Measurements from ENCODE around the gene SAMD11. TPM values are rescaled to one million over a fixed set of nuclear protein-coding genes. Genes with fewer than 3 reads are reported as not detected.

Gene SAMD11
- total and polyA plus RNA-seq, 2 of the 13 experiments (the other 11 are each of a cell fraction or from before 2014, with no cell fraction given), result 0.11 TPM; not detected in 1

- TF ChIP-seq, protein P1, sequence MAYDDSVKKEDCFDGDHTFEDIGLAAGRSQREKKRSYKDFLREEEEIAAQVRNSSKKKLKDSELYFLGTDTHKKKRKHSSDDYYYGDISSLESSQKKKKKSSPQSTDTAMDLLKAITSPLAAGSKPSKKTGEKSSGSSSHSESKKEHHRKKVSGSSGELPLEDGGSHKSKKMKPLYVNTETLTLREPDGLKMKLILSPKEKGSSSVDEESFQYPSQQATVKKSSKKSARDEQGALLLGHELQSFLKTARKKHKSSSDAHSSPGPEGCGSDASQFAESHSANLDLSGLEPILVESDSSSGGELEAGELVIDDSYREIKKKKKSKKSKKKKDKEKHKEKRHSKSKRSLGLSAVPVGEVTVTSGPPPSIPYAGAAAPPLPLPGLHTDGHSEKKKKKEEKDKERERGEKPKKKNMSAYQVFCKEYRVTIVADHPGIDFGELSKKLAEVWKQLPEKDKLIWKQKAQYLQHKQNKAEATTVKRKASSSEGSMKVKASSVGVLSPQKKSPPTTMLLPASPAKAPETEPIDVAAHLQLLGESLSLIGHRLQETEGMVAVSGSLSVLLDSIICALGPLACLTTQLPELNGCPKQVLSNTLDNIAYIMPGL (CRISPR knock-in tag; IDR thresholded peaks at IDR 0.05; ENCODE audit: borderline replicate concordance in 1 of 2, low read depth in 1 of 2), result 0 out of 4 replicates have a peak, but pooled peaks of 1 of the 2 experiments have one; percentile 40
- no peak for TF ChIP-seq SOX6 (IDR thresholded peaks at IDR 0.05)
- no peak for TF ChIP-seq SOX6 (CRISPR knock-in tag; IDR thresholded peaks at IDR 0.05)
- TF ChIP-seq RFX5 (IDR thresholded peaks at IDR 0.05; ENCODE audit: low read depth, low read length), result no peak
- TF ChIP-seq YY1 (IDR thresholded peaks at IDR 0.05; ENCODE audit: insufficient read depth, insufficient replicate concordance, low read depth, low read length), result peak; percentile 66
- TF ChIP-seq, protein P2, sequence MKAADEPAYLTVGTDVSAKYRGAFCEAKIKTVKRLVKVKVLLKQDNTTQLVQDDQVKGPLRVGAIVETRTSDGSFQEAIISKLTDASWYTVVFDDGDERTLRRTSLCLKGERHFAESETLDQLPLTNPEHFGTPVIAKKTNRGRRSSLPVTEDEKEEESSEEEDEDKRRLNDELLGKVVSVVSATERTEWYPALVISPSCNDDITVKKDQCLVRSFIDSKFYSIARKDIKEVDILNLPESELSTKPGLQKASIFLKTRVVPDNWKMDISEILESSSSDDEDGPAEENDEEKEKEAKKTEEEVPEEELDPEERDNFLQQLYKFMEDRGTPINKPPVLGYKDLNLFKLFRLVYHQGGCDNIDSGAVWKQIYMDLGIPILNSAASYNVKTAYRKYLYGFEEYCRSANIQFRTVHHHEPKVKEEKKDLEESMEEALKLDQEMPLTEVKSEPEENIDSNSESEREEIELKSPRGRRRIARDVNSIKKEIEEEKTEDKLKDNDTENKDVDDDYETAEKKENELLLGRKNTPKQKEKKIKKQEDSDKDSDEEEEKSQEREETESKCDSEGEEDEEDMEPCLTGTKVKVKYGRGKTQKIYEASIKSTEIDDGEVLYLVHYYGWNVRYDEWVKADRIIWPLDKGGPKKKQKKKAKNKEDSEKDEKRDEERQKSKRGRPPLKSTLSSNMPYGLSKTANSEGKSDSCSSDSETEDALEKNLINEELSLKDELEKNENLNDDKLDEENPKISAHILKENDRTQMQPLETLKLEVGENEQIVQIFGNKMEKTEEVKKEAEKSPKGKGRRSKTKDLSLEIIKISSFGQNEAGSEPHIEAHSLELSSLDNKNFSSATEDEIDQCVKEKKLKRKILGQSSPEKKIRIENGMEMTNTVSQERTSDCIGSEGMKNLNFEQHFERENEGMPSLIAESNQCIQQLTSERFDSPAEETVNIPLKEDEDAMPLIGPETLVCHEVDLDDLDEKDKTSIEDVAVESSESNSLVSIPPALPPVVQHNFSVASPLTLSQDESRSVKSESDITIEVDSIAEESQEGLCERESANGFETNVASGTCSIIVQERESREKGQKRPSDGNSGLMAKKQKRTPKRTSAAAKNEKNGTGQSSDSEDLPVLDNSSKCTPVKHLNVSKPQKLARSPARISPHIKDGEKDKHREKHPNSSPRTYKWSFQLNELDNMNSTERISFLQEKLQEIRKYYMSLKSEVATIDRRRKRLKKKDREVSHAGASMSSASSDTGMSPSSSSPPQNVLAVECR (CRISPR knock-in tag; IDR thresholded peaks at IDR 0.05; ENCODE audit: borderline replicate concordance), result 0 out of 2 replicates have a peak, but pooled peaks have one; percentile 37
- TF ChIP-seq ZNF83 (CRISPR knock-in tag; IDR thresholded peaks at IDR 0.05; ENCODE audit: borderline replicate concordance), result 0 out of 2 replicates have a peak, but pooled peaks have one; percentile 15
- TF ChIP-seq, protein P3, sequence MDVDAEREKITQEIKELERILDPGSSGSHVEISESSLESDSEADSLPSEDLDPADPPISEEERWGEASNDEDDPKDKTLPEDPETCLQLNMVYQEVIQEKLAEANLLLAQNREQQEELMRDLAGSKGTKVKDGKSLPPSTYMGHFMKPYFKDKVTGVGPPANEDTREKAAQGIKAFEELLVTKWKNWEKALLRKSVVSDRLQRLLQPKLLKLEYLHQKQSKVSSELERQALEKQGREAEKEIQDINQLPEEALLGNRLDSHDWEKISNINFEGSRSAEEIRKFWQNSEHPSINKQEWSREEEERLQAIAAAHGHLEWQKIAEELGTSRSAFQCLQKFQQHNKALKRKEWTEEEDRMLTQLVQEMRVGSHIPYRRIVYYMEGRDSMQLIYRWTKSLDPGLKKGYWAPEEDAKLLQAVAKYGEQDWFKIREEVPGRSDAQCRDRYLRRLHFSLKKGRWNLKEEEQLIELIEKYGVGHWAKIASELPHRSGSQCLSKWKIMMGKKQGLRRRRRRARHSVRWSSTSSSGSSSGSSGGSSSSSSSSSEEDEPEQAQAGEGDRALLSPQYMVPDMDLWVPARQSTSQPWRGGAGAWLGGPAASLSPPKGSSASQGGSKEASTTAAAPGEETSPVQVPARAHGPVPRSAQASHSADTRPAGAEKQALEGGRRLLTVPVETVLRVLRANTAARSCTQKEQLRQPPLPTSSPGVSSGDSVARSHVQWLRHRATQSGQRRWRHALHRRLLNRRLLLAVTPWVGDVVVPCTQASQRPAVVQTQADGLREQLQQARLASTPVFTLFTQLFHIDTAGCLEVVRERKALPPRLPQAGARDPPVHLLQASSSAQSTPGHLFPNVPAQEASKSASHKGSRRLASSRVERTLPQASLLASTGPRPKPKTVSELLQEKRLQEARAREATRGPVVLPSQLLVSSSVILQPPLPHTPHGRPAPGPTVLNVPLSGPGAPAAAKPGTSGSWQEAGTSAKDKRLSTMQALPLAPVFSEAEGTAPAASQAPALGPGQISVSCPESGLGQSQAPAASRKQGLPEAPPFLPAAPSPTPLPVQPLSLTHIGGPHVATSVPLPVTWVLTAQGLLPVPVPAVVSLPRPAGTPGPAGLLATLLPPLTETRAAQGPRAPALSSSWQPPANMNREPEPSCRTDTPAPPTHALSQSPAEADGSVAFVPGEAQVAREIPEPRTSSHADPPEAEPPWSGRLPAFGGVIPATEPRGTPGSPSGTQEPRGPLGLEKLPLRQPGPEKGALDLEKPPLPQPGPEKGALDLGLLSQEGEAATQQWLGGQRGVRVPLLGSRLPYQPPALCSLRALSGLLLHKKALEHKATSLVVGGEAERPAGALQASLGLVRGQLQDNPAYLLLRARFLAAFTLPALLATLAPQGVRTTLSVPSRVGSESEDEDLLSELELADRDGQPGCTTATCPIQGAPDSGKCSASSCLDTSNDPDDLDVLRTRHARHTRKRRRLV (CRISPR knock-in tag; IDR thresholded peaks at IDR 0.05), result no peak
- no peak for TF ChIP-seq ZNF740 (CRISPR knock-in tag; IDR thresholded peaks at IDR 0.05)
- peak; percentile 32; the same call in 1 of the 2 replicates for TF ChIP-seq FOXC1 (CRISPR knock-in tag; IDR thresholded peaks at IDR 0.05; ENCODE audit: borderline replicate concordance)
Observed at GRCh38 chr1:912740-913301, 10.9 kb upstream of the SAMD11 start (continued).

All from HepG2 (cell line).